Caco-2 (cell line): ENCODE results near the gene PLET1. TPM values are rescaled to one million over a fixed set of nuclear protein-coding genes. Genes with fewer than 3 reads are reported as not detected.

Source experiments
- BruUV-seq: library from RNA; stranded (reverse); fragments of 400-500 nt; replicated peaks from 2 replicates; lab custom pipeline; 2021; lab: Mats Ljungman, UMichigan
- CTCF ChIA-PET: fragments of 300-600 bp; sonication (Branson Sonifier 250); formaldehyde crosslinking; loops from one replicate; lab custom pipeline; 2022; ENCODE audit warnings: antibody characterized with exemption; lab: Charles Lee
- POLR2A ChIA-PET: fragments of 300-600 bp; sonication (Branson Sonifier 250); formaldehyde crosslinking; loops from one replicate; lab custom pipeline; 2022; ENCODE audit warnings: antibody characterized with exemption; lab: Charles Lee
- DNase-seq, 2 experiments: peaks; one replicate each; pipeline versions ENCODE4 v3.0.0 to v3.0.0-alpha.2; 2020 to 2022
- H3K27me3 ChIP-seq: replicated peaks from 2 replicates; pipeline ENCODE4 v1.6.0; 2011; ENCODE audit warnings: low read length; ENCODE audit not compliant: control insufficient read depth, insufficient read depth
- H3K36me3 ChIP-seq: 2 replicates; pipeline ENCODE4 v1.5.1; 2011; ENCODE audit warnings: low read length; ENCODE audit not compliant: control insufficient read depth, insufficient read depth
- H3K4me1 ChIP-seq: fragments of 250-450 bp; sonication (Bioruptor Pico); 2 replicates; pipeline ENCODE4 v1.5.1; 2020; ENCODE audit warnings: mild to moderate bottlenecking
- H3K4me3 ChIP-seq: 2 replicates; pipeline ENCODE4 v1.5.1; 2011; ENCODE audit warnings: low read depth, mild to moderate bottlenecking, control low read depth, low read length
- H3K9me3 ChIP-seq: fragments of 250-450 bp; sonication (Bioruptor Pico); 2 replicates; pipeline ENCODE4 v1.5.1; 2020; ENCODE audit warnings: mild to moderate bottlenecking, moderate library complexity
- H3K27ac Mint-ChIP-seq: one replicate; pipeline ENCODE4 v1.8.0; 2022; ENCODE audit warnings: mixed read lengths; ENCODE audit not compliant: unreplicated experiment
- H3K27me3 Mint-ChIP-seq: one replicate; pipeline ENCODE4 v1.8.0; 2022; ENCODE audit warnings: mixed read lengths; ENCODE audit not compliant: insufficient read depth, unreplicated experiment
- H3K36me3 Mint-ChIP-seq: one replicate; pipeline ENCODE4 v1.8.0; 2022; ENCODE audit warnings: mild to moderate bottlenecking, mixed read lengths; ENCODE audit not compliant: insufficient read depth, unreplicated experiment
- H3K4me1 Mint-ChIP-seq: one replicate; pipeline ENCODE4 v1.8.0; 2022; ENCODE audit warnings: low read depth, mixed read lengths; ENCODE audit not compliant: unreplicated experiment
- H3K4me3 Mint-ChIP-seq: one replicate; pipeline ENCODE4 v1.8.0; 2022; ENCODE audit warnings: mild to moderate bottlenecking, moderate library complexity, mixed read lengths; ENCODE audit not compliant: unreplicated experiment
- H3K9me3 Mint-ChIP-seq: one replicate; pipeline ENCODE4 v1.8.0; 2022; ENCODE audit warnings: mixed read lengths; ENCODE audit not compliant: unreplicated experiment
- intact Hi-C: fragments of 100-400 bp; cut with micrococcal nuclease; formaldehyde crosslinking; loops from one replicate; pipeline ENCODE4 v1.10.0; 2022; ENCODE audit not compliant: unreplicated experiment
- total RNA-seq: library from RNA; stranded (reverse); gene quantifications from 2 replicates; pipeline ENCODE4 v1.2.3, GENCODE V29; 2022
- TF ChIP-seq, protein P1 (sequence below), 2 experiments: fragments of 200-600 bp in 1 of 2; IDR thresholded peaks; 1 replicate in 1 of 2; 2 replicates in 1 of 2; pipeline versions ENCODE4 v1.5.1 to v1.8.0; 2011 to 2022; ENCODE audit warnings: antibody characterized with exemption in 1 of 2, control low read depth in 1 of 2, inconsistent platforms in 1 of 2, low read depth in 1 of 2, low read length in 1 of 2, mild to moderate bottlenecking in 1 of 2, moderate library complexity in 1 of 2; ENCODE audit not compliant: insufficient read depth in 1 of 2, severe bottlenecking in 1 of 2, unreplicated experiment in 1 of 2

Gene PLET1
- total RNA-seq, 1 experiment from 2014 or later, result not detected

DNA sequence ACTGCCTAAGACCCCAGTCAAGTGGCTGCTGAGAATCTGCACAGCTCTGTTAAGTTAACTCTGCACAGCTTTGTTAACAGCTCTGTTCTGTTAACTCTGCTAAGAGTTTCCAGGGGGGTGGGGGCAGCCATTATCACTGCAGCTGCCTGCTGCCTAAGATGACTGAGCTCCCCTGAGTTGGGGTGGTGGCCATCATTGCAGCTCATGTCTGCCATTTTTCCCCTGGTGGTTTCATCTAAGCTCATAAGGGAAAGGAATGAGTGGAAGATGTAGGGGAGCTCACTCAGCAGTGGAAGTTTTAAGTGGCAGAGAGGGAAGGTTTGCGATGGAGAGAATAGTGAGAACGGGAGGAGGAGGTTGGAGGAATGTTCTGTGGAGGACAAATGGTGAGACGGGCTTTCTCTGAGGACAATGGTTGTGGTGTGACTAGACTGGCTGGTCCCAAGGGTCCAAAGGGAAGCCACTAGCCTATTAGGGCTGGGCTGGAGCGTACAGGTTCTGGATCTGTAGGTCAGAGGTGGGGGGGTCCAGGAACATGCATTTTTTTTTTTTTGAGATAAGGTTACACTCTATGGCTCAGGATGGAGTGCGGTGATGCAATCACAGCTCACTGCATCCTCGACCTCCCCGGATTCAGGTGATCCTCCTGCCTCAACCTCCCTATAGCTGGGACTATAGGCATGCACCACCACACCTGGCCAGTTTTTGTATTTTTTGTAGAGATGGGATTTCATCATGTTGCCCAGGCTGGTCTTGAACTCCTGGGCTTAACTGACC lies 13.5 kb upstream of the PLET1 start:
- TF ChIP-seq, protein P1, sequence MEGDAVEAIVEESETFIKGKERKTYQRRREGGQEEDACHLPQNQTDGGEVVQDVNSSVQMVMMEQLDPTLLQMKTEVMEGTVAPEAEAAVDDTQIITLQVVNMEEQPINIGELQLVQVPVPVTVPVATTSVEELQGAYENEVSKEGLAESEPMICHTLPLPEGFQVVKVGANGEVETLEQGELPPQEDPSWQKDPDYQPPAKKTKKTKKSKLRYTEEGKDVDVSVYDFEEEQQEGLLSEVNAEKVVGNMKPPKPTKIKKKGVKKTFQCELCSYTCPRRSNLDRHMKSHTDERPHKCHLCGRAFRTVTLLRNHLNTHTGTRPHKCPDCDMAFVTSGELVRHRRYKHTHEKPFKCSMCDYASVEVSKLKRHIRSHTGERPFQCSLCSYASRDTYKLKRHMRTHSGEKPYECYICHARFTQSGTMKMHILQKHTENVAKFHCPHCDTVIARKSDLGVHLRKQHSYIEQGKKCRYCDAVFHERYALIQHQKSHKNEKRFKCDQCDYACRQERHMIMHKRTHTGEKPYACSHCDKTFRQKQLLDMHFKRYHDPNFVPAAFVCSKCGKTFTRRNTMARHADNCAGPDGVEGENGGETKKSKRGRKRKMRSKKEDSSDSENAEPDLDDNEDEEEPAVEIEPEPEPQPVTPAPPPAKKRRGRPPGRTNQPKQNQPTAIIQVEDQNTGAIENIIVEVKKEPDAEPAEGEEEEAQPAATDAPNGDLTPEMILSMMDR (IDR thresholded peaks at IDR 0.05; ENCODE audit: insufficient read depth in 1 of 2, low read depth in 1 of 2, low read length in 1 of 2, severe bottlenecking in 1 of 2, unreplicated experiment in 1 of 2), result no peak
- no peaks in the 10 kb centered on the region for H3K9me3 Mint-ChIP-seq
- intact Hi-C loops, result no loop called here
- ChIA-PET CTCF (interaction anchor here (0.6 to 0.7 kb wide), 3 partner anchors 76 to 1157 kb away, joined by 3 to 6 read pairs (median 3); no protein-coding TSS in a partner anchor), POLR2A (interaction anchor here (0.6 kb wide), 3 partner anchors 60 to 775 kb away, joined by 3 read pairs; no protein-coding TSS in a partner anchor)
- no TSS peak for BruUV-seq
- Histone ChIP-seq H3K9me3 (no peaks in the 10 kb centered on the region), H3K4me1 (peaks cover 33% of the 10 kb centered on the region), H3K36me3 (no peaks in the 10 kb centered on the region), H3K27me3 (no peaks in the 10 kb centered on the region), H3K4me3 (no peak overlapping the region)
- H3K27me3 Mint-ChIP-seq, result no peaks in the 10 kb centered on the region
- peaks cover 31% of the 10 kb centered on the region for H3K4me1 Mint-ChIP-seq
- no peak for DNase-seq
- no peaks in the 10 kb centered on the region for H3K36me3 Mint-ChIP-seq
- H3K27ac Mint-ChIP-seq, result no peak overlapping the region
- H3K4me3 Mint-ChIP-seq, result no peak overlapping the region

DNA sequence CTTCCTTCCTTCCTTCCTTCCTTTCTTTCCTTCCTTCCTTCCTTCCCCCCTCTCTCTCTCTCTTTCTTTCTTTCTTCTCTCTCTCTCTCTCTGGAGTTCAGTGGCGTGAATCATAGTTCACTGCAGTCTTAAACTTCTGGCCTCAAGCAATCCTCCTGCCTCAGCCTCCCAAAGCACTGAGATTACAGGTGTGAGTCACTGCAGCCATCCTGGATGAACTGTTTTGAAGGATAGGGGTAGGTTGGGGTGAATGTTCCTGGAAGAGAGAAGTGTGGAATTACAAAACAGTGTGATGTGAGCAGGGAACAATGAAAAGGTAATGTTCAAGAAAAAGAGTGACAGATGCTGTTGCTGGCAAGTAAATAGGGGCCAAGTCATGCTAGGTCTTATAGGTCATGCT lies 12.4 kb upstream of the PLET1 start:
- no peak for DNase-seq
- H3K36me3 ChIP-seq, result no peaks in the 10 kb centered on the region
- H3K4me3 ChIP-seq, result no peak overlapping the region
- H3K27me3 Mint-ChIP-seq, result no peaks in the 10 kb centered on the region
- CTCF ChIA-PET, result no interaction called here
- H3K9me3 ChIP-seq, result no peaks in the 10 kb centered on the region
- H3K4me3 Mint-ChIP-seq, result no peak overlapping the region
- no peaks in the 10 kb centered on the region for H3K27me3 ChIP-seq
- H3K27ac Mint-ChIP-seq, result no peak overlapping the region
- POLR2A ChIA-PET, result no interaction called here
- H3K4me1 ChIP-seq, result peaks cover 21% of the 10 kb centered on the region
- no TSS peak for BruUV-seq
- H3K36me3 Mint-ChIP-seq, result no peaks in the 10 kb centered on the region
- TF ChIP-seq, protein P1 (IDR thresholded peaks at IDR 0.05; ENCODE audit: insufficient read depth in 1 of 2, low read depth in 1 of 2, low read length in 1 of 2, severe bottlenecking in 1 of 2, unreplicated experiment in 1 of 2), result no peak
- H3K4me1 Mint-ChIP-seq, result peaks cover 34% of the 10 kb centered on the region
- no peaks in the 10 kb centered on the region for H3K9me3 Mint-ChIP-seq
- intact Hi-C loops, result no loop called here

DNA sequence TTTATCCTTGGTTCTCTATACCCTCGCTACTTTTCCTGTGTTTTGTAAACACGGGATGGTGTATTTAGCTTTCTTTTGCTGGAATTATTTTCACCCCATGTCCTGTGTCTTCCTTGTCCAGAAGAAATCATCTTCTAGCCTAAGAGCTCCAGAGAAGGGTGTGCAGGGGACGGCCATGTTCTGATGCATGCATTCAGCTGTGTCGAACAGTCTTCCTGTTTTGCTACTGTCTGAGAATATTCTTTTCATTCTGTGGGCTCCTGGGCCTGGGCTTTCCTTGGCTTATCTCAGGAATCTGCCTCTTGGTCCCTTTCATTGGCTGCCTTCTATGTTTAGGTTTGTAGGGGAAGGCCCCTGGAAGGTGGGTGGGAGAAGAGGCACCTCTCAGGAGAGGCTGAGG lies 10.6 kb upstream of the PLET1 start:
- intact Hi-C loops, result no loop called here
- no TSS peak for BruUV-seq
- POLR2A ChIA-PET, result interaction anchor here (0.9 to 1.0 kb wide), 2 partner anchors 45 to 344 kb away, joined by 3 to 4 read pairs; partner anchors contain the start of gene PTS

More for the DNA sequence above, 10.6 kb upstream of the PLET1 start:
- Histone ChIP-seq H3K27me3 (no peaks in the 10 kb centered on the region), H3K4me1 (peaks cover 22% of the 10 kb centered on the region), H3K9me3 (no peaks in the 10 kb centered on the region), H3K36me3 (no peaks in the 10 kb centered on the region), H3K4me3 (peak overlapping the region; percentile 38)
- peak overlapping the region; percentile 75 for H3K4me3 Mint-ChIP-seq
- TF ChIP-seq, protein P1 (IDR thresholded peaks at IDR 0.05; ENCODE audit: insufficient read depth in 1 of 2, low read depth in 1 of 2, low read length in 1 of 2, severe bottlenecking in 1 of 2, unreplicated experiment in 1 of 2), result no peak
- CTCF ChIA-PET, result interaction anchor here (0.6 to 2.1 kb wide), 4 partner anchors 9 to 315 kb away, joined by 3 to 13 read pairs (median 5); no protein-coding TSS in a partner anchor
- DNase-seq, result no peak
- no peak overlapping the region for H3K27ac Mint-ChIP-seq
- no peaks in the 10 kb centered on the region for H3K9me3 Mint-ChIP-seq
- H3K36me3 Mint-ChIP-seq, result no peaks in the 10 kb centered on the region
- no peaks in the 10 kb centered on the region for H3K27me3 Mint-ChIP-seq
- H3K4me1 Mint-ChIP-seq, result peaks cover 33% of the 10 kb centered on the region
